ENCODE measurements around the gene ACTR1A.
A peak's percentile ranks its signal among the peaks of the same experiment; 100 is the strongest.

Gene ACTR1A

DNA sequence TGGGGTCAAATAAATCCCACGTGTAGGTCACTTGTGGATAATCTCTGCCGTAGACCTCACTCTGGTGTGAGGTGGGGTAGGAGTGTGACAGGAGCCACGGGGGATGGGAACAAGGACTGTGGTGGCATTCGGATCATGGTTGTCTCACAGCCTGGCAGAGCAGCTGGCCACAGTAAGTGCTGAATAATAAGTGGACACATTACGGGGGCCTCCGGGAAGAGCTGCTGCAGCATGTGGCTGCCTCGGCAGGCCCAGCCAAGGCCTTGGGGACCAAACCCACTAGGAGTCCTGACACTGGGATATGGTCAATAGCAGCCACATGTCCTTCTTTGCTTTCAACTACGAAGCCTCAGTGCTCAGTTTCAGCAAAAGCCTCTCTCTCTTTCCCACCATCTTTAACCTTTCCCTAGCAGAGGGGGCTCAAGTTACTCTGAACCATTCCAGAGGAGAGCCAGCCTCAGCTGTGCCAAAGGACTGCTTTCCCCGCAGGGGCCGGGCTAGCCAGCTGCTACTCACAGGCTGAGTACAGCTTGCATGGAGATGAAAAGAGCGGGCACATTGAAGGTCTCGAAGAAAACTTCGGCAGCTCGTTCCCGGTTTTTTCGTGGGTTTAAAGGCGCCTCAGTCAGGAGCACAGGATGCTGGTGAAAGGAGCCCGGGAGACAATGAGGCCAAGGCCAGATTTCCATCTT lies 17.3 kb downstream of the ACTR1A start:
- DNase-seq: peak in 1 of 58 donors; percentile 40

DNA sequence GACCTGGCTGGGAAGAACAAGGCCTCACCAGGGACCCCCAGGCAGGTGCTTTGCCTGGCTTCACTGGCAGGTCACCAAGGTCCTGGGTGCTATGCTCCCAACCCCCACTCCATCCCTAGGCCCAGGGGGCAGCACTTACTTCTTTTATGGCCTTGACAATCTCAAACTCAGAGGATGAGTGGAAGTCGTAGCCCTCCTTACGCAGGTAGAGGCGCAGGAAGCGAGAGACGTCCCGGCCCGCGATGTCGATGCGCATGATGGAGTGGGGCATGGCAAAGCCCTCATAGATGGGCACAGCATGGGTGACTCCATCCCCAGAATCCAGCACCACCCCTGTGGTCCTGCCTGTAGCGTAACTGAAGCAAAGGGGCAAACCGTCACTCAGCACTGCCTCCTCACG lies 18.5 kb downstream of the ACTR1A start:
- DNase-seq: no peak

DNA sequence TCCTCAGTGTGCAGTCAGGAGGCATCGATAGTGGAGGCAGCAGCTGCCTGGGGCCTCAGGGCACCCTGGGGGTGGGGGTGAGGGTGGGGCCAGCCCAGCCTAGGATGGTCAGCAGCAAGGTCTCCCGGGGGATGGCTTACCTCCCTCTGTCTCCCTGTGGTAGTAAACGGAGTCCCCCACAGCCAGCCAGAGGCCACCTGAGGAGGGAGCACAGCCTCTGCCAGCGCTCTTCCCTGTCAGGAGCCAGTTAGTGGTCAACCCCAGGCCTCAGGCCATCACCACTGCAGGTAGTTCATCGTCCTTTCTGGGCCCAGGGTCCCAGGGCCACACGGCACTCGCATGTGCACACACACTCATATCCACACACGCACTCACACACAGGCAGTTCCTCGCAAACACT lies 22.1 kb downstream of the ACTR1A start:
- DNase-seq: no peak

DNA sequence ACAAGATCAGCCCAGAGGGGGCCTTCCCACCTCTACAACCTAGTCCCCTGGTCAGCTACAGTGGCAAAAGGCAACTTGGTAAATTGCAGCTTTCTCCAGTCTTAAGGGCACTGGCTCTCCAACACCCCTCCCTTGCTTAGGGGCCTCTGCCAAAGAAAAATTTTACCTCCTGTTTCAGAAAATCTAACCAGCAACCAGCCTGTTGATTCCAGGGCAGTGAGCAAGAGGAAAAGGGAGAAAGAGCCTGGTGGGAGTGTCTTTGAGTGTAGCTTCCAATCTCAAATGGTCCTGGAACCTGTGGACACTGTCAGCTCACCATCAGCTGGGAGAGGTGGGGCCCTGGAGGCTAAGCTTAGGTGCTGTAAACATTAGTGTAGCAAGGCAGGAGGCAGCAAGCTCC lies 22.9 kb downstream of the ACTR1A start:
- DNase-seq: no peak

DNA sequence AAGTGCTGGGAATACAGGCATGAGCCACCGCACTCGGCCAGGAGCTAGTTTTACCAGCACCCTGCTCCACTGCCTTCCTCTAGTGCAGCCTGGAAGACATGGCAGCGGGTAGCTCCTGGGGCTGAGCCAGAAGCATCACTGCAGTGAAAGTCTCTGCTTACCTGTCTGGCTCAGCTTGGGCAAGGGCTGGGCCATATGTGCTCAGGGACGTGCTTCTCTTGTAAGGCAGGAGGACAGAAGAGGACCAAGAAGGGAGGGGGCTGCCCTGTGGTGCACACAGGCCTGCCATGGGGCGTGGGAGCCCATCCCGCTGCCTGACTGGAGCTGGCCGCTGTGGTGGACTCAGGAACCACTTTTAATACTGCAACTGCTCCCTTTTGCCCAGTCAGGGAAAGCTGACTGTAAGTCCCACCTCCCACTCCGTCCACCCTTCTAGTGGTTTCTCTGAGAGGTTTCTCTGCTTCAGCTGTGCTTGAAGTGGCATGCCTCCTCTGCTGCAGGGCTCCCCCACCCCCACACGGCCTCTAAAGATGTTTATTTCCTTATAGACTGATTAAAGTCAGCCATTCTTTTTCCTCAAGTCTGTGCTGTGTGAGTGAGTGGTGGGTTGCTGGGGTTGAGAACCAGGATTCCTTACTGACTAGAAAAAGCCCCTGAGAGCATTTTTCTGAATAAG lies 25.9 kb downstream of the ACTR1A start:
- no peak for DNase-seq

DNA sequence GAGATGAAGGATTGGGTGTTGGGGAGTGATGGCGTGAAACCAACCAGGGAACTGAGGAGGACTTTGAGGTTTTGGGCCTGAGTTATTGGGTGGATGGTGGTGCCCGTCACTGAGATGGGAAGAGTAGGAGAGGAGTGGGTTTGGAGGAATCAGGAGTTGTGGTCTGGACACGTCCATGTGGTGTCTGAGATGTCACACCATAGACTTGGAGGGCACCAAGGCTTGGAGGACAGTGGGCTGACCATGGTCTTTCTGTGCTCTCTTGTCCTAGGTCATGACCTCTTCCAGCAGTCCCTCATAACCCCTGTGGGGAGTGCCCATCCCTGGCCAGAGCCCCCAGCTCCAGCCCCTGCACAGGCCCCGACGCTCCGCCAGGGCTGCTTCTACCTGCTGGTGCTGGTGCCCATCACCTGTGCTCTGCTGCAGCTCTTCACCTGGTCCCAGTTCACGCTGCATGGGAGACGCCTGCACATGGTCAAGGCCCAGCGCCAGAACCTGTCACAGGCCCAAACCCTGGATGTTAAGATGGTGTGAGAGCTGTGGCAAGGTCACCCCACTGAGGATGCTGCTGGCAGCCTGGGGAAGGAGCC lies 27.0 kb downstream of the ACTR1A start:
- DNase-seq: no peak

DNA sequence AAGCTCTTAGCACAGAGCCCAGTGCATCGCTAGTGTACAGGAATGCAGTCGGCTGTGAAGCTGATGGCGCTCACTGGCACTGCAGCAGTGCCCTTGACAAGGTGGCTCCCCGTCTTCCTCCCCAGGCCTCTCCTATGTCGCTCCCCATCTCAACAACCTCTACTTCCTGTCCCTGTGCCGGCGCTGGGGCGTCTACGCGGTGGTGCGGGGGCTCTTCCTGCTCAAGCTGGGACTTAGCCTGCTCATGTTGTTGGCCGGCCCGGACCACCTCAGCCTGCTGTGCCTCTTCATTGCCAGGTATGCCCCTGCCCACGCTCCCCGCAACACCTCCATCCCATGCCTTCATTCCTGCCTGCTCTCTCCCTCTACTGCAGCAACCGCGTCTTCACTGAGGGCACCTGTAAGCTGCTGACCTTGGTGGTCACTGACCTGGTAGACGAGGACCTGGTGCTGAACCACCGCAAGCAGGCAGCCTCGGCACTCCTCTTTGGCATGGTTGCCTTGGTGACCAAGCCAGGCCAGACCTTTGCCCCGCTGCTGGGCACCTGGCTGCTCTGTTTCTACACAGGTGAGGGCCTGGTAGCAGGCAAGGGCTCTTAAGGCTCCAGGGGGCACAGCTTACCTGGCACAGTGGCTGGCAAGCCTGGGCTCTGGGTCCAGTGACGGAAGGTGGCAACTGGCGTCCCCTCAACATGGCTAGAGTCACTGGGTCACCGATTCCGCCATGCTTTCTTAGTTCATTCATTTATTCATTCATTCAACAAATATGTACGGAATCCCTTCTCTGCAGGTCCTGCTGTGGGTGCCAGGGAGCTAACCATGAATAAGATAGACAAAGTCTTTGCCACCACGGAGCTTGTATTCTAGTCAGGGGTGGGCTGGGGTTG lies 28.8 kb downstream of the ACTR1A start:
- DNase-seq: no peak

DNA sequence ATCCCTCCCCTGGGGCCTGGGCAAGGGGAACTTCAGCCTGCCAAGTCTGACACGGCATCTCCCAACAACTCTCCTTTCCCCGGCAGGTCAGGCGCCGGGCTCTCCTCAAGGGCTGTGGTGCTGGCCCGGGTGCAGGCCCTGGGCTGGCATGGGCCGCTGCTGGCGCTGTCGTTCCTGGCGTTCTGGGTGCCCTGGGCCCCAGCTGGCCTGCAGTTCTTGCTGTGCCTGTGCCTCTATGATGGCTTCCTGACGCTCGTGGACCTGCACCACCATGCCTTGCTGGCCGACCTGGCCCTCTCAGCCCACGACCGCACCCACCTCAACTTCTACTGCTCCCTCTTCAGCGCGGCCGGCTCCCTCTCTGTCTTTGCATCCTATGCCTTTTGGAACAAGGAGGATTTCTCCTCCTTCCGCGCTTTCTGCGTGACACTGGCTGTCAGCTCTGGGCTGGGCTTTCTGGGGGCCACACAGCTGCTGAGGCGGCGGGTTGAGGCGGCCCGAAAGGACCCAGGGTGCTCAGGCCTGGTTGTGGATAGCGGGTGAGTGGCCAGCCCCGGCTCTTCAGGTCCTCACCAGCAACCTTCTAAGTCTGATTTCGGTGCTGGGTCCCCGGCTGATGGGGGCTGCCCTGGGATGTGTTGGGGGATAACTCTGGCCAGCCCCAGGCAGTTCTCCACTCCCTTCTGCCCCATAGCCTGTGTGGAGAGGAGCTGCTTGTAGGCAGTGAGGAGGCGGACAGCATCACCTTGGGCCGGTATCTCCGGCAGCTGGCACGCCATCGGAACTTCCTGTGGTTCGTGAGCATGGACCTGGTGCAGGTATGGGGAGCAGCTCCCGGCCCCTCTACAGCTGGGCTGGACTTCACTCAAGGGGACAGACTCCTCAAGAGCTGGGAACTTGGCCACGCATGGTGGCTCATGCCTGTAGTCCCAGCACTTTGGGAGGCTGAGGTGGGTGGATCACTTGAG lies 31.6 kb downstream of the ACTR1A start:
- DNase-seq: no peak

DNA sequence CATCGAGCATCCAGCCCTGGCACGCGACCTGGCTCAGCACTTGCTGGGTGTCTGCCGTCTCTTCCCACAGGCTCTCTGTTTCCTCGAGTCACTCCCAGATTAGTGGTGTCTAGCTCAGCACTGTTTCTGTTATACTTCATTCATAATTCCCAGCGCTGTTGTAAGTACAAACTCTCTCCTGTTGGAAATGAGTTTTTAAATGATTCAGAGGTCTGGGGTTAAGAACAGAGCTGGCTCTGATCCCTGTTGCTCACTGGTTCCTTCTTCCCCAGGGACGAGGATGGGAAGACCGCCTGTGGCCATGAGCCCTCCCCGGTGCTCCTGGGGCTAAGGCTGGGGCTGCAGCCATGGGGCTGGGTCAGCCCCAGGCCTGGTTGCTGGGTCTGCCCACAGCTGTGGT lies 33.8 kb downstream of the ACTR1A start:
- no peak for DNase-seq

DNA sequence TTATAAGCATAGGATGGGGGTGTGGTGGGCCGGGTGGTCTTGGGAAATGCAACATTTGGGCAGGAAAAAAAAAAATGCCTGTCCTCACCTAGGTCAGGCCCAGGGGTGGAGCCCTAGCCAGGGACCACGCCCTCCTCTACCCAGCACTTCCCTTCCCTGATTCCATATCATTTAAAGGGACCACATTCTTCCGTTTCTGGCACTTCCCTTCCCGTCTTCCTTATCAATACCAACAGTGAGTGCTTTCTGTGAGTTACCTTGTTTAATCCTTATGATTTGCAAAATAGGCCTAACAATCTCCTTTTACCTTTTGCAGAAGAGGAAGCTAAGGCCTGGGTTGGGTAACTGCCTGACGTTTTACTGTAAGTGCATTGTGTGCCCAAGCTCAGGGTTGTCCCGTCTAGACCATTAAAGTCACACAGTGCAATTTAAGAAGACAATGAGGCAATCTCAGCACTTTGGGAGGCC lies 34.5 kb downstream of the ACTR1A start:
- no peak for DNase-seq

DNA sequence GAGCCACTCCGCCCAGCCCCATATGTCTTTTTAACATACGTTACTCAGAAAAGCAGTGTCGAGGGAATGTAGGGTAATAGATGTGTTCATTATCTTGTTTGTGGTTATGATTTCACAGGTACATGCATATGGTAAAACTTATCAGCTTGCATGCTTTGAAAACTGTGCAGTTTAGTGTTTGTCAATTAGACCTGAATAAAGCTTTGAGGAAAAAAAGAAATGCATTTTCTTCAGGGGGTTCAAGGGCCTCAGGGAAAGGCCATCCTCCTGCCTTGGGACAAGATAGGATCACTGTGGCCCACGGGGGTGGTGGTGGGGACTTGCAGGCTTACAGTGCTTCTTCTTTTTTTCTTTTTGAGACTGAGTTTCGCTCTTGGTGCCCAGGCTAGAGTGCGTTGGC lies 35.2 kb downstream of the ACTR1A start:
- DNase-seq: no peak

DNA sequence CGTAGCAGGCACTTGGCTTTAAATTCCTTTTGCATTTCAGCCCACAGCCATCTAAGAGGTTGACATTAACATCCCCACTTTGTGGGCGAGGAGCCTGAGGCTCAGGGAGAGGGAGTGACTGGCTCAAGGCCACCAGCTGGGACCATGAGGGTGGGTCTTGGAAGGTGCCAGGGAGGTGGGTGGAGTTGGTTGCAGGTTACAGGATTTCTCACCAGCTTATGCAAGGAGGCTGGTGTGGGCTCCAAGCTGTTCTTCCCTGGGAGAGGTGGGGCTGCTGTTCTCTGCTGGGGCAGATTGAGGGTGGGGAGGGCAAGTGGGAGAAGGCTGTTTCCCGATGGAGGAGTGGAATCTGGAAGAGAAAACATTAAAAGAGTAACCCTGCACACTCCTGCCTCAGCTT lies 37.0 kb downstream of the ACTR1A start:
- peak in 2 of 58 donors; percentile 9 to 14 for DNase-seq

DNA sequence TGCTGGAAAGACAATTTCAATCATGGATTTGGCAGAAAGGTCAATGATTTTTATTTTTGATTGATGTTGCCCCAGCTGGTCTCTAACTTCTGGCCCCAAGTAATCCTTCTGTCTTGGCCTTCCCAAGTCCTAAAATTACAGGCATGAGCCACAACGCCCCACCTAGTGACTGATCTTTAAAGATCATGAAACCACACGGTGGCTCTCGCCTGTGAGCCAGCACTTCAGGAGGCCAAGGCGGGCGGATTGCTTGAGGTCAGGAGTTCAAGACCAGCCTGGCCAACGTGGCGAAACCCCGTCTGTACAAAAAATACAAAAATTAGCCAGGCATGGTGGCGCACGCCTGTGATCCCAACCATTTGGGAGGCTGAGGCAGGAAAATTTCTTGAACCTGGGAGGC lies 38.5 kb downstream of the ACTR1A start:
- no peak for DNase-seq

DNA sequence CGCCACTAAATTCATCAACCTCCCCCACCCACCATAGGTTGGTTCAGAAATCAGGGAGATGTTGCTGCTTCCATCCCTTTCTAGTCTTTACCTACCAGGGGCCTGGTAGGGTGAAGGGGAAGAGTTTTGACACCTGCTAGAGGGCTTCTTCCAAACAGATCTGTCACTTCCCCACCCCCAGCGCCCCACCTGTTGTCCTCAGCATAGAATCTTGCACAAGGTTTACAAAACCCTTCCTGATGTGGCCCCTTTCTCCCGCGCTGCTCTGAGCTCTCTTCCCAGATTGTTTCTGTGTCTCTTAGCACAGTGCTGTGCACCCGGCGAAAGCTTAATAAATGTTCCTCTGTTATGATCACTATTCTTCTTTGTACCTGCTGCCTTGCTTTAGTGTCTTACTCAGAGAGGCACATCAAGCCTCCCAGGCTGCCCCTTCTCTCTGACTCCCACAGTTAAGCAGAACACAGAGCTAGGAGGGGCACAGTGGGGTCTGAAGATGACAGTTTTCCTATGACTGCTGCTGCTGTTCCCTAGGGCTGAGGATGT lies 39.9 kb downstream of the ACTR1A start:
- DNase-seq: no peak

DNA sequence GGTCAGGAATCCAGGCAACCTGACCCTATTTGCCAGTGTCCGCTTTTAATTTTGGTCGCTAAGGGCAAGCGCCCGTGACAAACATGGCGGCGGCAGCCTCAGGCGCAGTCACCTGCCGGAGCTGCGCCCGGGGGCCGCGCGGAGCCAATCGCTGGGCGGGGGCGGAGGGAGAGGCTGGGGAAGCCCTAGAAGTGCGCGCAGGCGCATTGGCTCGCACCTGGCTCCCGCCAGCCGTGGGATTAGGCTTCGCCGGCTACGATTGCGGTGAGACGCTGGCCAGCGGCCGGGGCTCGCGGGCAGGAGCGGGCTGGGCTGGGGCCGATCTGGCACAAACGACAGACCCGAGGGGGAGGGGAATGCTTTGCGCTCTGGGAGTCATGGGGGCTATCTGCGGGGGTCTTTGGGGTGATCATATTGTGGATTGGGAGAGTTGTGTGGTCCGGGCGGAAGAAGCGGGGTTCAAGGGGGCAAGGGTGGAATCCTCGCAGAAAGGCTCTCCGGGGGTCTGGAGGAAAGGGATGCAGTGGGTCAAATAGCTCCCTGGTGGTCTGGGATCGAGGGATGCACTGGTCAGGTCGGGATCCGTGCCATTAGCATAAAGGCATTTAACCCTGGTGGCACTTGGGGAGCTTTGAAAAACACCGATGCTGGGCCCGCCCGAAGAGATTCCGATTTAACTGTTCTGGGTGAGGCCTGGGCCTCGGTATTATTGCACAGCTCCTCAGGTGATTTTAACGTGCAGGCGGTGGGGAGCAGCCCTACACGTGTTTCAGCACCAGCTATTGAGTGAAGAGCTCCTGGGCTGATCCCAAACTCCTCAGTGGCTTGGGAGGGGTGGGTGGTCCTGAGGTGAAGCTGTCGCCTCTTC lies 41.1 kb downstream of the ACTR1A start:
- peak in 57 of 58 donors; percentile 41 to 94 (median 80) for DNase-seq

DNA sequence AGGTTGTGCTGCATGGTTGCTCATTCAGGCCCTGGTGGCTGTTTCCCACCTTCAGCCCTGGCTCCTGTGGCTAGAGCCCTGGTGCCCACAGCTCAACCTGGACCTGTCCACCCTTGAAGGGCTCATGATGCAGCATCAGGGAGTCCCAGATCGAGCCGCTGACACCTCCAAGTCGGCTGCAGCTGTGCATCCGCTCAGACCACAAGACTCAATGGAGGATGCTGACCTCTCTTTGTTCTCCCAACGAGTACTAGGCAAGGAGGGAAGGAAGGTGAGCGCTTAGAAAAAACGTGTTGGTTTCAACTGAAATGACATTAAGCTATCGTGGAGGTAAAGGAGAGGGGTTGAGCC lies 41.7 kb downstream of the ACTR1A start:
- DNase-seq: no peak

DNA sequence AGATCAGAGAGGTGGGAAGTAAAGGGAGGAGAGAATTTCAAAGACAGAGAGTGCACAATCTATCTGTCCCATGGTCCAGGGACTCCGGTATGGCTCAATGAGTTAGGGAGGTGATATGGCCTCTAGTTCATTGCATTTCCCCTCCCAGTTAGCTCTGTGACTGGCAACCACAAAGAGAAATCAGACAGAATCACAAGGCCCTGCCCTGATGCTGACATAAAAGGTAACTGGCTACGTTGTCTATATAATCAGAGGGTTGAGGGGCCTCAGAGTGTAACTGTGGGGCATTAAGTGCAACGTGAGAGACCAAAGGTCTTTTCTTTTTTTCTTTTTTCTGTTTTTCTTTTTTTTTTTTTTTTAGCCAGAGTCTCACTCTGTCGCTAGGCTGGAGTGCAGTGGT lies 43.9 kb downstream of the ACTR1A start:
- no peak for DNase-seq

DNA sequence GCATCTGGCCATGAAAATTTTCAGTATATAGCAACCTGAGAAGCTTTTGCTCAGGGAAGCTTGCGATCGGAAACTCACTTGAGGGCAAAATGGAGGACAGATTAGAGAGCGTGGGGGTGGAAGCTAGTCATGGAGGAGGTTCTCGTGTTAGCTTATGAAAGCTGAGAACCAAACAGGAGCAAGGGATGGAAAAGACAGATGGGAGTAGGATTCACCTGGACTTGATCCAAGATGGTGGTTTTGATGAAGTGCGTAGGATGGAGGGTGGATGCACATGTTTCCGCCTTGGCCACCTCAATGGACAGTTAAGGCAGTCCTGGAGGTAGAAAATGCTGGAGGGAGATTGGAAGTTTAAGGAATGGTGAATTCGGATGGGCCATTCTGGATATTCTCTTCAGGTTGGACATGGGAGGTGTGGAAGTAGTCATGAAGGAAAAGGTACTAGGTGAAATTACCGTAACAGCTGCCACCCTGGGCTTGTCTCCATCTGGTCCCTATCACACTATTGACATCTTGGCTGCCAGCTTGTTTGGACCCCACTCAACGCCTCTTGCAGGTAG lies 44.8 kb downstream of the ACTR1A start:
- DNase-seq: peak in 4 of 58 donors; percentile 9 to 36 (median 22)

Data from anterior cingulate cortex (tissue), 58 donors.